Breast epithelium (tissue), 4 donors: ENCODE data around the gene SUMF1. TPM values are rescaled to one million over a fixed set of nuclear protein-coding genes. Genes with fewer than 3 reads are reported as not detected.

ENCODE experiments used
- DNase-seq, 2 donors: peaks; one replicate each; pipeline ENCODE4 v3.0.0-alpha.2; 2019; ENCODE audit warnings: low spot score in 2 of 2
- H3K27ac ChIP-seq, 2 donors: fragments of 200-600 bp; sonication (generic) in 1 of 2; one replicate each; pipeline ENCODE4 v1.5.1; 2016 to 2019; ENCODE audit warnings: mild to moderate bottlenecking in 1 of 2
- H3K27me3 ChIP-seq, 2 donors: fragments of 200-600 bp; sonication (generic) in 1 of 2; one replicate each; pipeline versions ENCODE4 v1.5.1 to v1.6.0; 2017 to 2019; ENCODE audit warnings: control low read depth in 1 of 2, mild to moderate bottlenecking in 1 of 2
- H3K36me3 ChIP-seq: fragments of 200-600 bp; one replicate; pipeline ENCODE4 v1.5.1; 2019
- H3K4me1 ChIP-seq, 2 donors: fragments of 200-600 bp; sonication (generic); one replicate each; pipeline ENCODE4 v1.5.1; 2016 to 2019; ENCODE audit warnings: control low read depth in 1 of 2
- H3K4me3 ChIP-seq, 3 donors: fragments of 200-600 bp; sonication (generic); 1 replicate in 2 of 3; 2 replicates in 1 of 3; pipeline ENCODE4 v1.5.1; 2016 to 2019; ENCODE audit warnings: mild to moderate bottlenecking in 3 of 3, moderate library complexity in 2 of 3
- H3K9me3 ChIP-seq, 2 donors: fragments of 200-600 bp; sonication (generic) in 1 of 2; one replicate each; pipeline ENCODE4 v1.5.1; 2016 to 2019; ENCODE audit warnings: control low read depth in 1 of 2
- CTCF ChIP-seq, 3 donors: fragments of 450-650 bp; IDR thresholded peaks; one replicate each; pipeline ENCODE4 v1.5.1; 2016 to 2017; ENCODE audit warnings: antibody characterized with exemption in 3 of 3, mild to moderate bottlenecking in 3 of 3, moderate library complexity in 3 of 3
- POLR2A ChIP-seq: fragments of 450-650 bp; IDR thresholded peaks from one replicate; pipeline ENCODE4 v1.6.1; 2016; ENCODE audit warnings: antibody characterized with exemption, mild to moderate bottlenecking, moderate library complexity
- POLR2AphosphoS5 ChIP-seq, 3 donors: sonication (generic); formaldehyde crosslinking; IDR thresholded peaks; one replicate each; pipeline ENCODE4 v1.6.1; 2017; ENCODE audit warnings: antibody characterized with exemption in 3 of 3
- intact Hi-C: fragments of 100-400 bp; cut with DNase I; formaldehyde crosslinking; loops from one replicate; pipeline ENCODE4 v1.15.1; 2023; ENCODE audit warnings: low total_unique reads
- total RNA-seq, 3 donors: library from RNA; depleted of rRNA; stranded (reverse); fragments of >200 nt; gene quantifications; one replicate each; pipeline ENCODE4 v1.1.0, GENCODE V29; 2016

Gene SUMF1
- total RNA-seq, 3 donors from 2014 or later = 84.2 to 87.1 (median 84.9) TPM

GRCh38 chr3:4429648-4430350 is 37.3 kb downstream of the SUMF1 start:
- TF ChIP-seq CTCF (IDR thresholded peaks at IDR 0.05) (no peak), POLR2AphosphoS5 (IDR thresholded peaks at IDR 0.05) (no peak), POLR2A (no peak)
- Histone ChIP-seq H3K36me3 (no peaks in the 10 kb centered on the region), H3K9me3 (peaks cover 0 to 5% of the 10 kb centered on the region in 2 donors), H3K4me1 (no peaks in the 10 kb centered on the region), H3K27me3 (no peaks in the 10 kb centered on the region), H3K4me3 (no peak overlapping the region), H3K27ac (no peak overlapping the region)
- intact Hi-C loops = no loop called here
- no peak for DNase-seq

DNA sequence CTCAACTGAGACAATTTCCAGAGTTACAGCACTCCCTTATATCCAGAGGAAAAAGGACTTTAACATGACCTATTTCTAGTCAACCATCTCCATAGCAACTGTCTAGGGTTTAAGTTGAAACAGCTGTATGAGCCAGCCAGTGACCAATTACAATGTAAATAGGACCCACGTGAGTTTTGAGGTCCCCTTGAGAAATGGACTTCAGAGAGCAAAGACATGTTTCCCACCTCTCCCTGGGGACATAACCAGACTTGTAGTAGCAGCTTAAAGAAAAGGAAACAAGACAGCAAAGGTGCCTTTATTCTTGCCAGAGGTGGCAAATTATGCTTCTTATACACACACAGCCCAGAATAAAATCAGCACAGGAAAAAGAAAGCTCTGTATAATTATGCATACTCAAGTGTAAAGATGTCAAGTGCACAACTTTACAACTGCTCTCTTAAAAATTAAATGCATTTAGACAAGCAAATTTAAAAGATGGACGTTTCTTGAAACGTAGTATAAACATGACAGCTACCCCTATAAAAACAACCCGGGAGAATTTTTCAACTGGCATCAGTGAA is 40.2 kb downstream of the SUMF1 start:
- DNase-seq = no peak
- Histone ChIP-seq H3K27me3 (no peaks in the 10 kb centered on the region), H3K27ac (no peak overlapping the region), H3K36me3 (no peaks in the 10 kb centered on the region), H3K4me3 (no peak overlapping the region), H3K4me1 (no peaks in the 10 kb centered on the region), H3K9me3 (peaks cover 0 to 5% of the 10 kb centered on the region in 2 donors)
- TF ChIP-seq POLR2AphosphoS5 (IDR thresholded peaks at IDR 0.05) = no peak
- no peak for TF ChIP-seq CTCF (IDR thresholded peaks at IDR 0.05)
- TF ChIP-seq POLR2A = no peak
- intact Hi-C loops = no loop called here

DNA sequence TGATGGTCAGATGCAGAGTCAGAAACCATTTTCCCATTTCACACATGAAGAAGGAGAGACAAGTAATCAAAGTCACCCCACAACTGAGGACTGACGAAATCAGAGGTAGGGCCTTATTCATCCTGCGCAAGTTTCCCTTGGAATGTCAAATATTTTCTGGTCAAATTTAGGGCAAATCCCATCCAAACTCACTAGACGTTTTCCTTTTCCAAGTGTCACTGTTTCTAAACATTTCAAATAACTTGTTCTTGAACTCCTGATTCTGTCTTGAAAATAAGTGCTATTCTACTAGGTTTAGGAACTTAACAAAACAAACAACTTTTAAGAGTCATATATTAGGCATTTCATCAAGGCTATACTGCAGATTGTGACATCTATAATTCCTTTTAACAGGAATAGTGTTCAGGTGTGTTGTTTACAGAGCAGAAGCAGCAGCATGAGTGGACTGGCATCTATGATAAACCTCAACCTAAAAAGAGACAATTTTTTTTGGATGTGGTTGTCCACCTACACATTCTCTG is 40.7 kb downstream of the SUMF1 start:
- H3K9me3 ChIP-seq = peaks cover 0 to 2% of the 10 kb centered on the region in 2 donors
- no peaks in the 10 kb centered on the region for H3K36me3 ChIP-seq
- no peaks in the 10 kb centered on the region for H3K27me3 ChIP-seq
- TF ChIP-seq POLR2AphosphoS5 (IDR thresholded peaks at IDR 0.05) (no peak), CTCF (IDR thresholded peaks at IDR 0.05) (no peak), POLR2A (no peak)
- H3K27ac ChIP-seq = no peak overlapping the region
- DNase-seq = no peak
- no peak overlapping the region for H3K4me3 ChIP-seq
- H3K4me1 ChIP-seq = no peaks in the 10 kb centered on the region
- intact Hi-C loops = no loop called here

GRCh38 chr3:4425707-4426106 is 41.4 kb downstream of the SUMF1 start:
- Histone ChIP-seq H3K4me1 (no peaks in the 10 kb centered on the region), H3K27ac (no peak overlapping the region), H3K4me3 (no peak overlapping the region), H3K36me3 (no peaks in the 10 kb centered on the region), H3K27me3 (no peaks in the 10 kb centered on the region), H3K9me3 (no peaks in the 10 kb centered on the region)
- no peak for DNase-seq
- TF ChIP-seq POLR2A = no peak
- TF ChIP-seq CTCF (IDR thresholded peaks at IDR 0.05) = no peak
- no peak for TF ChIP-seq POLR2AphosphoS5 (IDR thresholded peaks at IDR 0.05)
- intact Hi-C loops = no loop called here

- H3K27me3 ChIP-seq = no peaks in the 10 kb centered on the region
- intact Hi-C loops = no loop called here
- H3K4me1 ChIP-seq = no peaks in the 10 kb centered on the region
- no peaks in the 10 kb centered on the region for H3K9me3 ChIP-seq
- no peak overlapping the region for H3K27ac ChIP-seq
- TF ChIP-seq POLR2A = no peak
- no peak for TF ChIP-seq CTCF (IDR thresholded peaks at IDR 0.05)
- no peak for TF ChIP-seq POLR2AphosphoS5 (IDR thresholded peaks at IDR 0.05)
- no peaks in the 10 kb centered on the region for H3K36me3 ChIP-seq
- no peak overlapping the region for H3K4me3 ChIP-seq
- no peak for DNase-seq
These were observed 42.0 kb downstream of the SUMF1 start for GRCh38 chr3:4425055-4425454.
